Skeletal muscle tissue (tissue), 4 donors: ENCODE results near the gene GNG7. TPM values are rescaled to one million over a fixed set of nuclear protein-coding genes. Genes with fewer than 3 reads are reported as not detected.

Experiments
- H3K27ac ChIP-seq: one replicate; pipeline ENCODE4 v1.7.0; 2013; ENCODE audit warnings: mild to moderate bottlenecking, low read depth, low read length, inconsistent platforms
- H3K27me3 ChIP-seq, 3 donors: one replicate each; pipeline ENCODE4 v1.7.0; 2013; ENCODE audit warnings: low read length in 3 of 3; ENCODE audit not compliant: control insufficient read depth in 3 of 3, insufficient read depth in 3 of 3
- H3K36me3 ChIP-seq, 3 donors: one replicate each; pipeline ENCODE4 v1.7.0; 2013; ENCODE audit warnings: low read length in 3 of 3; ENCODE audit not compliant: control insufficient read depth in 3 of 3, insufficient read depth in 3 of 3
- H3K4me1 ChIP-seq, 3 donors: one replicate each; pipeline ENCODE4 v1.7.0; 2013; ENCODE audit warnings: low read length in 3 of 3, mild to moderate bottlenecking in 3 of 3; ENCODE audit not compliant: control insufficient read depth in 3 of 3, insufficient read depth in 3 of 3
- H3K4me3 ChIP-seq, 3 donors: one replicate each; pipeline ENCODE4 v1.7.0; 2013; ENCODE audit warnings: low read length in 3 of 3
- H3K9ac ChIP-seq, 3 donors: one replicate each; pipeline ENCODE4 v1.7.0; 2013; ENCODE audit warnings: low read length in 3 of 3, mild to moderate bottlenecking in 3 of 3, moderate library complexity in 2 of 3, low read depth in 1 of 3
- H3K9me3 ChIP-seq, 3 donors: one replicate each; pipeline ENCODE4 v1.7.0; 2013; ENCODE audit warnings: low read length in 3 of 3; ENCODE audit not compliant: control insufficient read depth in 3 of 3
- total RNA-seq: library from RNA; depleted of rRNA; stranded (reverse); fragments of >200 nt; gene quantifications from one replicate; pipeline ENCODE4 v1.2.3, GENCODE V29; 2014
- donor health status: Osteomylitis.

The GNG7 gene
- total RNA-seq, 1 donor from 2014 or later = 1.6 TPM

- Histone ChIP-seq H3K27ac (no peak overlapping the region), H3K27me3 (peaks cover 0 to 3% (median 3%) of the 10 kb centered on the region in 3 donors), H3K36me3 (no peaks in the 10 kb centered on the region), H3K4me1 (peaks cover 14 to 18% (median 17%) of the 10 kb centered on the region in 3 donors), H3K9me3 (no peaks in the 10 kb centered on the region), H3K9ac (no peak overlapping the region), H3K4me3 (no peak overlapping the region)
These were observed 101.3 kb downstream of the GNG7 start for GRCh38 chr19:2600914-2601870.

- Histone ChIP-seq H3K36me3 (no peaks in the 10 kb centered on the region), H3K27ac (no peak overlapping the region), H3K27me3 (peaks cover 0 to 3% (median 2%) of the 10 kb centered on the region in 3 donors), H3K9me3 (no peaks in the 10 kb centered on the region), H3K9ac (no peak overlapping the region), H3K4me3 (no peak overlapping the region), H3K4me1 (peaks cover 3 to 6% (median 6%) of the 10 kb centered on the region in 3 donors)
These were observed 108.2 kb downstream of the GNG7 start for GRCh38 chr19:2594319-2594718.

GRCh38 chr19:2592824-2593223, 109.7 kb downstream of the GNG7 start:
- Histone ChIP-seq H3K36me3 (no peaks in the 10 kb centered on the region), H3K27ac (no peak overlapping the region), H3K4me3 (no peak overlapping the region), H3K9me3 (no peaks in the 10 kb centered on the region), H3K27me3 (no peaks in the 10 kb centered on the region), H3K4me1 (peaks cover 4 to 10% (median 10%) of the 10 kb centered on the region in 3 donors), H3K9ac (no peak overlapping the region)

GRCh38 chr19:2591537-2592291, 110.8 kb downstream of the GNG7 start:
- Histone ChIP-seq H3K27me3 (no peaks in the 10 kb centered on the region), H3K36me3 (no peaks in the 10 kb centered on the region), H3K9ac (no peak overlapping the region), H3K9me3 (no peaks in the 10 kb centered on the region), H3K27ac (no peak overlapping the region), H3K4me3 (no peak overlapping the region), H3K4me1 (peaks cover 10 to 14% (median 14%) of the 10 kb centered on the region in 3 donors)

- no peak overlapping the region for H3K27ac ChIP-seq
- H3K27me3 ChIP-seq = no peaks in the 10 kb centered on the region
- H3K9me3 ChIP-seq = no peaks in the 10 kb centered on the region
- H3K4me1 ChIP-seq = peaks cover 10 to 14% (median 14%) of the 10 kb centered on the region in 3 donors
- no peak overlapping the region for H3K9ac ChIP-seq
- H3K36me3 ChIP-seq = no peaks in the 10 kb centered on the region
- no peak overlapping the region for H3K4me3 ChIP-seq
These were observed 111.7 kb downstream of the GNG7 start for GRCh38 chr19:2590630-2591399.

GRCh38 chr19:2589441-2589840, 113.1 kb downstream of the GNG7 start:
- H3K36me3 ChIP-seq = no peaks in the 10 kb centered on the region
- H3K4me1 ChIP-seq = peaks cover 10 to 14% (median 14%) of the 10 kb centered on the region in 3 donors
- H3K27me3 ChIP-seq = no peaks in the 10 kb centered on the region
- H3K4me3 ChIP-seq = no peak overlapping the region
- H3K27ac ChIP-seq = no peak overlapping the region
- no peak overlapping the region for H3K9ac ChIP-seq
- H3K9me3 ChIP-seq = no peaks in the 10 kb centered on the region

GRCh38 chr19:2588081-2588777, 114.3 kb downstream of the GNG7 start:
- H3K27ac ChIP-seq = no peak overlapping the region
- H3K4me1 ChIP-seq = peaks cover 10 to 14% (median 14%) of the 10 kb centered on the region in 3 donors
- peak overlapping the region in 1 of 3 donors; percentile 14 for H3K4me3 ChIP-seq
- no peaks in the 10 kb centered on the region for H3K27me3 ChIP-seq
- no peaks in the 10 kb centered on the region for H3K9me3 ChIP-seq
- H3K9ac ChIP-seq = peak overlapping the region; percentile 32 to 62 (median 57)
- H3K36me3 ChIP-seq = no peaks in the 10 kb centered on the region

- Histone ChIP-seq H3K27me3 (no peaks in the 10 kb centered on the region), H3K9ac (peak overlapping the region in 1 of 3 donors; percentile 33), H3K36me3 (no peaks in the 10 kb centered on the region), H3K9me3 (no peaks in the 10 kb centered on the region), H3K27ac (no peak overlapping the region), H3K4me3 (no peak overlapping the region), H3K4me1 (peaks cover 10 to 14% (median 14%) of the 10 kb centered on the region in 3 donors)
These were observed 115.3 kb downstream of the GNG7 start for GRCh38 chr19:2587001-2587719.

GRCh38 chr19:2586196-2586595, 116.3 kb downstream of the GNG7 start:
- Histone ChIP-seq H3K27me3 (no peaks in the 10 kb centered on the region), H3K4me1 (peaks cover 10 to 14% (median 14%) of the 10 kb centered on the region in 3 donors), H3K4me3 (no peak overlapping the region), H3K9ac (no peak overlapping the region), H3K36me3 (no peaks in the 10 kb centered on the region), H3K9me3 (no peaks in the 10 kb centered on the region), H3K27ac (no peak overlapping the region)
